Kidney capillary endothelial cell (primary cell): Measurements from ENCODE around the gene NEB.
"Not testable (repeated sequence)": the region's sequence is repeated elsewhere in the genome, so short reads cannot be mapped to it uniquely, and the experiment has no call there.

ENCODE experiments used
- DNase-seq: peaks from one replicate; pipeline ENCODE4 v3.0.0-alpha.2; 2018; ENCODE audit warnings: low spot score

Gene NEB

GRCh38 chr2:151651274-151651673, 83.0 kb downstream of the NEB start:
- DNase-seq: no peak

- DNase-seq: no peak
Measured at GRCh38 chr2:151650456-151650855, 83.8 kb downstream of the NEB start.

- DNase-seq: no peak
Measured at GRCh38 chr2:151649966-151650365, 84.3 kb downstream of the NEB start.

GRCh38 chr2:151649400-151649799, 84.9 kb downstream of the NEB start:
- DNase-seq: no peak

- not testable (repeated sequence) for DNase-seq
Measured at GRCh38 chr2:151646512-151646911, 87.8 kb downstream of the NEB start.

GRCh38 chr2:151644580-151644979, 89.7 kb downstream of the NEB start:
- DNase-seq: no peak

- not testable (repeated sequence) for DNase-seq
Measured at GRCh38 chr2:151641895-151642294, 92.4 kb downstream of the NEB start.

- DNase-seq: no peak
Measured at GRCh38 chr2:151640087-151640486, 94.2 kb downstream of the NEB start.

GRCh38 chr2:151638990-151639389, 95.3 kb downstream of the NEB start:
- DNase-seq: no peak

GRCh38 chr2:151638191-151638933, 95.9 kb downstream of the NEB start:
- DNase-seq: peak; percentile 43

- peak; percentile 60 for DNase-seq
Measured at GRCh38 chr2:151637271-151637781, 97.0 kb downstream of the NEB start.

- no peak for DNase-seq
Measured at GRCh38 chr2:151634736-151635467, 99.4 kb downstream of the NEB start.

GRCh38 chr2:151632993-151633565, 101.2 kb downstream of the NEB start:
- peak; percentile 31 for DNase-seq

GRCh38 chr2:151630372-151630771, 103.9 kb downstream of the NEB start:
- DNase-seq: no peak

- no peak for DNase-seq
Measured at GRCh38 chr2:151627353-151627752, 106.9 kb downstream of the NEB start.

- DNase-seq: no peak
Measured at GRCh38 chr2:151624271-151624670, 110.0 kb downstream of the NEB start.

- no peak for DNase-seq
Measured at GRCh38 chr2:151623631-151624030, 110.6 kb downstream of the NEB start.

- no peak for DNase-seq
Measured at GRCh38 chr2:151620761-151621160, 113.5 kb downstream of the NEB start.

GRCh38 chr2:151619337-151619989, 114.8 kb downstream of the NEB start:
- DNase-seq: peak; percentile 89

- no peak for DNase-seq
Measured at GRCh38 chr2:151616760-151617339, 117.4 kb downstream of the NEB start.

- DNase-seq: peak; percentile 70
Measured at GRCh38 chr2:151614606-151615306, 119.5 kb downstream of the NEB start.
